Measurements from ENCODE around the gene ZNF688.
A peak's percentile ranks its signal among the peaks of the same experiment; 100 is the strongest.
"Not testable (repeated sequence)": the region's sequence is repeated elsewhere in the genome, so short reads cannot be mapped to it uniquely, and the experiment has no call there.

Gene ZNF688

GRCh38 chr16:30526137-30526822 lies 45.2 kb downstream of the ZNF688 start, which contains the start of gene ZNF768:
TSS of gene ZNF768 (minus strand) at chr16:30526566. CDS start at chr16:30526413, 153 bp downstream.
- peak; percentile 3 for ATAC-seq
- no peak for DNase-seq
- Mint-ChIP-seq H3K27me3 (no peaks in the 10 kb centered on the region), H3K4me1 (peaks cover 32% of the 10 kb centered on the region), H3K36me3 (ENCODE audit: low read depth) (peaks cover 11% of the 10 kb centered on the region), H3K27ac (peak within 1 kb of the TSS; percentile 70), H3K4me3 (peak within 1 kb of the TSS; percentile 77), H3K9me3 (no peaks in the 10 kb centered on the region)

- ATAC-seq: no peak
- H3K27ac Mint-ChIP-seq: no peak overlapping the region
- no peaks in the 10 kb centered on the region for H3K27me3 Mint-ChIP-seq
- DNase-seq: no peak
- peak overlapping the region; percentile 77 for H3K4me3 Mint-ChIP-seq
- no peaks in the 10 kb centered on the region for H3K9me3 Mint-ChIP-seq
- H3K36me3 Mint-ChIP-seq (ENCODE audit: low read depth): peaks cover 7% of the 10 kb centered on the region
- H3K4me1 Mint-ChIP-seq: peaks cover 29% of the 10 kb centered on the region
Observed at GRCh38 chr16:30525844-30526136, 45.7 kb downstream of the ZNF688 start.

GRCh38 chr16:30524575-30525568 lies 46.6 kb downstream of the ZNF688 start:
- Mint-ChIP-seq H3K4me1 (peaks cover 20% of the 10 kb centered on the region), H3K36me3 (ENCODE audit: low read depth) (peaks cover 9% of the 10 kb centered on the region), H3K27me3 (no peaks in the 10 kb centered on the region), H3K9me3 (no peaks in the 10 kb centered on the region), H3K27ac (no peak overlapping the region), H3K4me3 (peak overlapping the region; percentile 6)
- no peak for ATAC-seq
- DNase-seq: no peak

- no peak overlapping the region for H3K4me3 Mint-ChIP-seq
- no peak overlapping the region for H3K27ac Mint-ChIP-seq
- H3K36me3 Mint-ChIP-seq (ENCODE audit: low read depth): peaks cover 17% of the 10 kb centered on the region
- H3K4me1 Mint-ChIP-seq: peaks cover 18% of the 10 kb centered on the region
- DNase-seq (no peak), ATAC-seq (no peak)
- no peaks in the 10 kb centered on the region for H3K9me3 Mint-ChIP-seq
- H3K27me3 Mint-ChIP-seq: no peaks in the 10 kb centered on the region
Observed at GRCh38 chr16:30523768-30524574, 47.5 kb downstream of the ZNF688 start.

GRCh38 chr16:30522702-30523463 lies 48.6 kb downstream of the ZNF688 start:
- not testable (repeated sequence) for H3K9me3 Mint-ChIP-seq, H3K27me3 Mint-ChIP-seq, ATAC-seq, H3K27ac Mint-ChIP-seq, H3K4me1 Mint-ChIP-seq, H3K4me3 Mint-ChIP-seq, DNase-seq
- H3K36me3 Mint-ChIP-seq (ENCODE audit: low read depth): peaks cover 24% of the 10 kb centered on the region

GRCh38 chr16:30521873-30522641 lies 49.5 kb downstream of the ZNF688 start:
- Mint-ChIP-seq H3K27ac (peak overlapping the region; percentile 36), H3K4me1 (peaks cover 3% of the 10 kb centered on the region), H3K36me3 (ENCODE audit: low read depth) (peaks cover 32% of the 10 kb centered on the region), H3K4me3 (no peak overlapping the region), H3K9me3 (no peaks in the 10 kb centered on the region), H3K27me3 (no peaks in the 10 kb centered on the region)
- ATAC-seq (no peak), DNase-seq (no peak)

GRCh38 chr16:30521476-30521872 lies 50.0 kb downstream of the ZNF688 start:
- no peak for ATAC-seq
- H3K4me3 Mint-ChIP-seq: no peak overlapping the region
- no peak for DNase-seq
- no peaks in the 10 kb centered on the region for H3K27me3 Mint-ChIP-seq
- no peaks in the 10 kb centered on the region for H3K9me3 Mint-ChIP-seq
- no peak overlapping the region for H3K27ac Mint-ChIP-seq
- peaks cover 5% of the 10 kb centered on the region for H3K4me1 Mint-ChIP-seq
- peaks cover 37% of the 10 kb centered on the region for H3K36me3 Mint-ChIP-seq (ENCODE audit: low read depth)
